Endodermal cell (in vitro differentiated cells): Measurements from ENCODE around the gene LRRC27. TPM values are rescaled to one million over a fixed set of nuclear protein-coding genes. Genes with fewer than 3 reads are reported as not detected.

Experiments
- DNase-seq: peaks from one replicate; pipeline ENCODE4 v3.0.0-alpha.2; 2017
- H3K27ac ChIP-seq: 2 replicates; pipeline ENCODE4 v1.5.1; 2013; ENCODE audit warnings: mild to moderate bottlenecking, low read depth, low read length, moderate library complexity
- H3K27me3 ChIP-seq: 2 replicates; pipeline ENCODE4 v1.6.1; 2013; ENCODE audit warnings: mild to moderate bottlenecking, low read length, moderate library complexity; ENCODE audit not compliant: insufficient read depth, control insufficient read depth, poor library complexity, severe bottlenecking
- H3K36me3 ChIP-seq: 2 replicates; pipeline ENCODE4 v1.7.0; 2013; ENCODE audit warnings: mild to moderate bottlenecking, low read length, moderate library complexity; ENCODE audit not compliant: control insufficient read depth, insufficient read depth
- H3K4me1 ChIP-seq: one replicate; pipeline ENCODE4 v1.7.0; 2013; ENCODE audit warnings: low read length; ENCODE audit not compliant: control insufficient read depth, insufficient read depth
- H3K4me3 ChIP-seq: 2 replicates; pipeline ENCODE4 v1.5.1; 2013; ENCODE audit warnings: mild to moderate bottlenecking, low read length, moderate library complexity
- H3K9ac ChIP-seq: 2 replicates; pipeline ENCODE4 v1.6.1; 2013; ENCODE audit warnings: mild to moderate bottlenecking, low read length, moderate library complexity; ENCODE audit not compliant: poor library complexity, severe bottlenecking; ENCODE audit errors: extremely low read depth
- H3K9me3 ChIP-seq: 2 replicates; pipeline ENCODE4 v1.6.1; 2013; ENCODE audit warnings: mild to moderate bottlenecking, low read length, moderate library complexity; ENCODE audit not compliant: control insufficient read depth
- H3K27ac Mint-ChIP-seq: 2 replicates; pipeline ENCODE4 v1.8.0; 2020; ENCODE audit warnings: mixed read lengths
- H3K27me3 Mint-ChIP-seq: 2 replicates; pipeline ENCODE4 v1.8.0; 2021; ENCODE audit warnings: mild to moderate bottlenecking, mixed read lengths; ENCODE audit not compliant: insufficient read depth
- H3K36me3 Mint-ChIP-seq: 2 replicates; pipeline ENCODE4 v1.8.0; 2020; ENCODE audit warnings: low read depth, mixed read lengths
- H3K4me1 Mint-ChIP-seq: 2 replicates; pipeline ENCODE4 v1.8.0; 2020; ENCODE audit warnings: mixed read lengths
- H3K4me3 Mint-ChIP-seq: 2 replicates; pipeline ENCODE4 v1.8.0; 2020; ENCODE audit warnings: mild to moderate bottlenecking, moderate library complexity, mixed read lengths
- H3K9me3 Mint-ChIP-seq: 2 replicates; pipeline ENCODE4 v1.8.0; 2020; ENCODE audit warnings: mild to moderate bottlenecking, mixed read lengths
- CTCF ChIP-seq: fragments of 200-600 bp; sonication (generic); conservative IDR thresholded peaks from 2 replicates; pipeline ENCODE4 v1.5.0; 2021; ENCODE audit warnings: antibody characterized with exemption, mild to moderate bottlenecking
- WGBS, 2 experiments: methylation state at CpG; one replicate each; pipeline versions ENCODE4 v1.1.5 to v1.1.7; 2013; ENCODE audit warnings: missing lambda C conversion rate in 2 of 2, mixed read lengths in 1 of 2; ENCODE audit not compliant: insufficient coverage in 1 of 2, insufficient read length in 1 of 2; 5-methylcytosine and 5-hydroxymethylcytosine counted together
- total RNA-seq, 2 donors: library from RNA; stranded (reverse); fragmentation: NEBNext Ultra II Directional in 1 of 2; extraction: Animal tissue kit (Norgen Biotek cat#: 25700) in 1 of 2; gene quantifications; 2 replicates in 1 of 2; 3 replicates in 1 of 2; pipeline ENCODE4 v1.2.1, GENCODE V29; 2021

Gene LRRC27
- total RNA-seq, 2 donors from 2014 or later = 10.3 to 14.6 TPM

GRCh38 chr10:132394201-132394811 lies 62.3 kb downstream of the LRRC27 start:
- Histone ChIP-seq H3K9ac (no peak overlapping the region), H3K4me3 (no peak overlapping the region), H3K27me3 (no peaks in the 10 kb centered on the region), H3K9me3 (no peaks in the 10 kb centered on the region), H3K36me3 (no peaks in the 10 kb centered on the region), H3K4me1 (peaks cover 3% of the 10 kb centered on the region), H3K27ac (no peak overlapping the region)
- Mint-ChIP-seq H3K27me3 (peaks cover 2% of the 10 kb centered on the region), H3K36me3 (no peaks in the 10 kb centered on the region), H3K4me3 (no peak overlapping the region), H3K4me1 (peaks cover 3% of the 10 kb centered on the region), H3K27ac (no peak overlapping the region), H3K9me3 (no peaks in the 10 kb centered on the region)
- WGBS, 2 experiments = 93 to 96% methylated on average over 9 to 13 of the region's 13 CpGs
- no peak for TF ChIP-seq CTCF
- DNase-seq = no peak

- no peak for DNase-seq
- Mint-ChIP-seq H3K27me3 (peaks cover 2% of the 10 kb centered on the region), H3K9me3 (no peaks in the 10 kb centered on the region), H3K4me1 (peaks cover 3% of the 10 kb centered on the region), H3K27ac (no peak overlapping the region), H3K4me3 (peak overlapping the region; percentile 31), H3K36me3 (no peaks in the 10 kb centered on the region)
- 91 to 93% methylated on average over 6 to 12 of the region's 12 CpGs for WGBS, 2 experiments
- Histone ChIP-seq H3K4me1 (peaks cover 3% of the 10 kb centered on the region), H3K27ac (no peak overlapping the region), H3K27me3 (no peaks in the 10 kb centered on the region), H3K9ac (no peak overlapping the region), H3K9me3 (no peaks in the 10 kb centered on the region), H3K36me3 (no peaks in the 10 kb centered on the region), H3K4me3 (peak overlapping the region; percentile 66)
- TF ChIP-seq CTCF = no peak
Measured at GRCh38 chr10:132394936-132395703, 63.1 kb downstream of the LRRC27 start.

- no peak for TF ChIP-seq CTCF
- peak overlapping the region; percentile 11 for H3K9ac ChIP-seq
- no peak overlapping the region for H3K27ac ChIP-seq
- H3K9me3 Mint-ChIP-seq = no peaks in the 10 kb centered on the region
- 6 to 14% methylated on average over 26 to 71 of the region's 71 CpGs for WGBS, 2 experiments
- no peaks in the 10 kb centered on the region for H3K36me3 Mint-ChIP-seq
- peak overlapping the region; percentile 66 for H3K4me3 ChIP-seq
- DNase-seq = peak; percentile 92
- H3K4me1 Mint-ChIP-seq = peaks cover 6% of the 10 kb centered on the region
- peak overlapping the region; percentile 31 for H3K4me3 Mint-ChIP-seq
- H3K36me3 ChIP-seq = no peaks in the 10 kb centered on the region
- no peaks in the 10 kb centered on the region for H3K9me3 ChIP-seq
- no peak overlapping the region for H3K27ac Mint-ChIP-seq
- peaks cover 3% of the 10 kb centered on the region for H3K4me1 ChIP-seq
- H3K27me3 Mint-ChIP-seq = peaks cover 2% of the 10 kb centered on the region
- no peaks in the 10 kb centered on the region for H3K27me3 ChIP-seq
Measured at GRCh38 chr10:132395704-132396493, 63.9 kb downstream of the LRRC27 start.
